ENCODE results near the gene COX6A2. TPM values are rescaled to one million over a fixed set of nuclear protein-coding genes. Genes with fewer than 3 reads are reported as not detected.

COX6A2 gene
- total RNA-seq, 2 donors from 2014 or later: not detected

DNA sequence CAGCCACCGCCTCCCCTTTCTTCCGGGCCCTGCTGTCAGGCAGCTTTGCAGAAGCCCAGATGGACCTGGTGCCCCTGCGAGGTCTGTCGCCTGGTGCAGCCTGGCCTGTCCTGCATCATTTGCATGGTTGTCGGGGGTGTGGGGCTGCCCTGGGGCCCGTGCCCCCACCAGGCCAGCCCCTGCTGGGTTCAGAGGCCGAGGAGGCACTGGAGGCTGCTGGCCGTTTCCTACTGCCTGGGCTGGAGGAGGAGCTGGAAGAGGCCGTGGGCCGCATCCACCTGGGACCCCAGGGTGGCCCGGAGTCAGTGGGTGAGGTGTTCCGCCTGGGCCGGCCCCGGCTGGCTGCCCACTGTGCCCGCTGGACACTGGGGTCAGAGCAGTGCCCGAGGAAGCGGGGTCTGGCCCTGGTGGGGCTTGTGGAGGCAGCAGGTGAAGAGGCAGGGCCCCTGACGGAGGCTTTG is 38.3 kb upstream of the COX6A2 start:
- Histone ChIP-seq H3K36me3 (peaks cover 11% of the 10 kb centered on the region), H3K9me3 (no peaks in the 10 kb centered on the region), H3K27ac (no peak overlapping the region), H3K27me3 (replicated peaks; ENCODE audit: insufficient read depth) (no peaks in the 10 kb centered on the region), H3K4me1 (ENCODE audit: control insufficient read depth in 1 of 2, low read depth in 2 of 2) (peaks cover 10 to 12% of the 10 kb centered on the region in 2 donors), H3K4me3 (no peak overlapping the region)
- no peak for TF ChIP-seq CTCF (IDR thresholded peaks at IDR 0.05)
- DNase-seq (ENCODE audit: low spot score) (no peak), ATAC-seq (ENCODE audit: insufficient number of reproducible peaks, low FRiP score, low read depth) (no peak)

DNA sequence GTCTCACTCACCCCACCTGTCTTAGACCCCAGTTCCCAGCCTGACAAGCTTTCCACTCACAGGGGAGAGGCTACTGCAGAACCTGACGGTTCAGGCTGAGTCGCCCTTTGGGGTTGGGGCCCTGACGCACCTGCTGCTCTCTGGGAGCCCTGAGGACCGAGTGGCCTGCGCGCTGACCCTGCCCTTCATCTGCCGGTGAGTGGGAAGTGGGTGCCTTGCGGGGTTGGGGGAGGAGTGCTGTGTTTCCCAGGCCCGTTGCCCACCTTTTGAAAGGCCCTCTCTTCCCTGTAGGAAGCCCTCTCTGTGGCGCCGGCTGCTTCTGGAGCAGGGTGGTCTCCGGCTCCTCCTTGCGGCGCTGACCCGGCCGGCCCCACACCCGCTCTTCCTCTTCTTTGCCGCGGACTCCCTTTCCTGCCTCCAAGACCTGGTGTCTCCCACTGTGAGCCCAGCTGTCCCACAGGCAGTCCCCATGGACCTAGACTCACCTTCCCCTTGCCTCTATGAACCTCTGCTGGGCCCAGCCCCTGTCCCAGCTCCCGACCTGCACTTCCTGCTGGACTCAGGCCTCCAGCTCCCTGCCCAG is 37.7 kb upstream of the COX6A2 start:
- DNase-seq (ENCODE audit: low spot score) (no peak), ATAC-seq (ENCODE audit: insufficient number of reproducible peaks, low FRiP score, low read depth) (no peak)
- Histone ChIP-seq H3K4me1 (ENCODE audit: control insufficient read depth in 1 of 2, low read depth in 2 of 2) (peaks cover 5 to 7% of the 10 kb centered on the region in 2 donors), H3K36me3 (peaks cover 11% of the 10 kb centered on the region), H3K9me3 (no peaks in the 10 kb centered on the region), H3K4me3 (no peak overlapping the region), H3K27me3 (replicated peaks; ENCODE audit: insufficient read depth) (no peaks in the 10 kb centered on the region), H3K27ac (no peak overlapping the region)
- TF ChIP-seq CTCF (IDR thresholded peaks at IDR 0.05): no peak

- Histone ChIP-seq H3K27ac (no peak overlapping the region), H3K27me3 (replicated peaks; ENCODE audit: insufficient read depth) (no peaks in the 10 kb centered on the region), H3K9me3 (no peaks in the 10 kb centered on the region), H3K4me3 (no peak overlapping the region), H3K4me1 (ENCODE audit: control insufficient read depth in 1 of 2, low read depth in 2 of 2) (peaks cover 5 to 10% of the 10 kb centered on the region in 2 donors), H3K36me3 (peaks cover 11% of the 10 kb centered on the region)
- ATAC-seq (ENCODE audit: insufficient number of reproducible peaks, low FRiP score, low read depth): no peak
- no peak for DNase-seq (ENCODE audit: low spot score)
- no peak for TF ChIP-seq CTCF (IDR thresholded peaks at IDR 0.05)
Measured at GRCh38 chr16:31464781-31465260, 36.7 kb upstream of the COX6A2 start.

DNA sequence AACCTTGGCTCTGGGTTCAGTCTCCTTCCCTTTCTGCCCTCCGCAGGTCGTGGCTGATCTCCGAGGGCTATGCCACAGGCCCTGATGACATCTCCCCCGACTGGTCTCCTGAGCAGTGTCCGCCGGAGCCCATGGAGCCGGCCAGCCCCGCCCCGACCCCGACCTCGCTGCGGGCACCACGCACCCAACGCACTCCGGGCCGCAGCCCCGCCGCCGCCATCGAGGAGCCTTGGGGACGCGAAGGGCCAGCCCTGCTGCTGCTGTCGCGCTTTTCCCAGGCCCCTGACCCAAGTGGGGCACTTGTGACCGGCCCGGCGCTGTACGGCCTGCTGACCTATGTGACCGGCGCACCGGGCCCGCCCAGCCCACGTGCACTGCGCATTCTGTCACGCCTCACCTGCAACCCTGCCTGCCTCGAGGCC is 36.2 kb upstream of the COX6A2 start:
- H3K4me1 ChIP-seq (ENCODE audit: control insufficient read depth in 1 of 2, low read depth in 2 of 2): peaks cover 5 to 10% of the 10 kb centered on the region in 2 donors
- no peak overlapping the region for H3K27ac ChIP-seq
- H3K27me3 ChIP-seq (replicated peaks; ENCODE audit: insufficient read depth): no peaks in the 10 kb centered on the region
- no peak for TF ChIP-seq CTCF (IDR thresholded peaks at IDR 0.05)
- H3K9me3 ChIP-seq: no peaks in the 10 kb centered on the region
- H3K36me3 ChIP-seq: peaks cover 11% of the 10 kb centered on the region
- no peak for ATAC-seq (ENCODE audit: insufficient number of reproducible peaks, low FRiP score, low read depth)
- no peak overlapping the region for H3K4me3 ChIP-seq
- no peak for DNase-seq (ENCODE audit: low spot score)

- Histone ChIP-seq H3K4me3 (no peak overlapping the region), H3K27me3 (replicated peaks; ENCODE audit: insufficient read depth) (no peaks in the 10 kb centered on the region), H3K27ac (no peak overlapping the region), H3K9me3 (no peaks in the 10 kb centered on the region), H3K4me1 (ENCODE audit: control insufficient read depth in 1 of 2, low read depth in 2 of 2) (peaks cover 12 to 20% of the 10 kb centered on the region in 2 donors), H3K36me3 (peaks cover 11% of the 10 kb centered on the region)
- ATAC-seq (ENCODE audit: insufficient number of reproducible peaks, low FRiP score, low read depth): no peak
- DNase-seq (ENCODE audit: low spot score): no peak
- no peak for TF ChIP-seq CTCF (IDR thresholded peaks at IDR 0.05)
Measured at GRCh38 chr16:31461921-31462804, 34.0 kb upstream of the COX6A2 start.
